IPS-11a (cell line): ENCODE measurements around the gene SLC16A3.
"Not testable (repeated sequence)": the region's sequence is repeated elsewhere in the genome, so short reads cannot be mapped to it uniquely, and the experiment has no call there.

ENCODE experiments used
- H3K4me3 ChIP-seq: one replicate; pipeline ENCODE4 v1.5.1; 2013; ENCODE audit warnings: low read depth, low read length, control low read depth

Gene SLC16A3

DNA sequence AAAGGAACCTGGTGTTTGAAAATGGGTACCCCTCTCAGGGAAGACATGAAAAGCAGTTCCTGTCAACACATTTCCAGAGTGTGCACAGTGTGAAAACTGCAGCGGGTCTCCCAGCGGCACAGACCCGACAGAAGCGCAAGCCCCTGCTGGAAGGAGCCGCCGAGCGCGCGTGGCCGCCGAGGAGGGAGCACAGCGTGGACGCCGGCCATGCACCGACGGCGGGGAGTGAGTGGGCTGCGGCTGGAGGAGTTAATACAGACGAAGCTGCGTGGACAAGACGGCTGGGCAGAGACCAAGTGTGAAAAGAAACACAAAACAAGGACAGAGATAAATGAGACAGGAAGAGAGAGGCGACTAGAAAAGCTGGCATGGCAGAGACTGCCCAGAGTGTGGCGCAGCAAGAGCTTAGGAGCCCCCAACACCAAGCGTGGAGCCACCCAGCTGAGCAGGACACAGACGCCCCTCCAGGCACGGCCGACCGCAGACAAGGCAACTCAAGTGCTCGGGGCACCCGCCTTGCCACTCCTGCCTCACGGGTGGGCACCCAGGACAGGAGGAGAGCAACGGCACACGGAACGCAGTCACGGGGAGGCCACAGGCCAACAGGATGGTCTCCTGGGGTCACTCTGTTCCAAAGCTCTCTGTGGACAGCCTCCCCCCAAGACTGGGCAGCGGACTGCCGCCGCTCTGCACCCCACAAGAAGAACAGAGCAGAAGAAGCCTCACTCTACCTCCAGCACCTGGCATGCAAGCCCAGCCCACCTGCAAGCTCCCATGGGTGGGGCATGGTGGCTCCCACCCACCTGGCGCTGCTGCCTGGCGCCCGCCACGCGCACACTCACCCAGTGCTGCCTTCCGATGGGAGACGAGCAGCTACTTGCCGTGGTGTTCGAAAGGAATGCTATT, 16.5 kb downstream of the SLC16A3 start:
- H3K4me3 ChIP-seq = no peak overlapping the region

DNA sequence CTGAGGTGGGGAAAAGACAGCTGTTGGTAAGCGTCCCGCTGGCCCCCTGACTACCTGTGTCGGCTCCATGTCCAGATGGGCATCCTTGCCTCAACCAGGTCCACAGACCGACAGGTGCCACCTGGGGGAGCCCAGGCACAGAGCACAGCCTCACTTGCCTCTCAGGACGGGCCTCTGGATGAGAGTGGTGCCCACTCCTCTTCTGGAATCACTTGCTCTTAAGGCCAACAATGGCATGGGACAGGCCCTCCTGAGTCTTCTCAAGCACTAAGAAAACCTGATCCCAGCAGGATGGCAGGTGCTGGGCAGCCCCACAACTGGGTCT, 17.2 kb downstream of the SLC16A3 start:
- no peak overlapping the region for H3K4me3 ChIP-seq

GRCh38 chr17:82246365-82247181, 17.7 kb downstream of the SLC16A3 start:
- H3K4me3 ChIP-seq = no peak overlapping the region

DNA sequence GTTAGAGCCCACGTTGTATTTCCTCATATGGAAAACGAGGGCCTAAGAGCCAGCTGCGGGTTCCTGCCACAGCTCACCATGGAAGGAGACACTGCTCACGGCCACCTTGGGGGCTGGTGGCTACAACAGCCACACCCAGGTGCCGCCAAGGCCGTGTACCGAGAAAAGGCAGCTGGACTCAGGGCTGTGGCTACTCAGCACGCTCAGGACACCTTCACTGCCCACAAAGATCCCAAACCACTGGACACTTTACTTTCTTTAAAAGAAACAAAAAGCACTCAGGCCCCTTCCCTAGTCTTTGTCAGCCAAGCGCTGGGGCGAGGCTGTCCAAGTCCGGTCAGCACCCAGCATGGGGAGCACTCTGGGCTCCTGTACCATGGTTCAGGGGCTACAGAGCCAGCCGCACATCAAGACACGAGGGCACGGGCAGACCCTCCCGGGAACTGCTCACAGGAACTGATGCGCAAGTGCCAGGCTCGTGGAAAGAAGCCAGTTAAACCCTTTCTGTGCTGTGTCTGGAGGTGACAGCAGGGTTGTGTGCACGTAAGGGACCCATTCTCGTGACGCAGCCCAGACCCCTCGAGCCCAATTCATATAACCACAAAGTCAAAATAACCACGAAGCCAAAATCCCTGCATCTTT, 18.5 kb downstream of the SLC16A3 start:
- H3K4me3 ChIP-seq = no peak overlapping the region

DNA sequence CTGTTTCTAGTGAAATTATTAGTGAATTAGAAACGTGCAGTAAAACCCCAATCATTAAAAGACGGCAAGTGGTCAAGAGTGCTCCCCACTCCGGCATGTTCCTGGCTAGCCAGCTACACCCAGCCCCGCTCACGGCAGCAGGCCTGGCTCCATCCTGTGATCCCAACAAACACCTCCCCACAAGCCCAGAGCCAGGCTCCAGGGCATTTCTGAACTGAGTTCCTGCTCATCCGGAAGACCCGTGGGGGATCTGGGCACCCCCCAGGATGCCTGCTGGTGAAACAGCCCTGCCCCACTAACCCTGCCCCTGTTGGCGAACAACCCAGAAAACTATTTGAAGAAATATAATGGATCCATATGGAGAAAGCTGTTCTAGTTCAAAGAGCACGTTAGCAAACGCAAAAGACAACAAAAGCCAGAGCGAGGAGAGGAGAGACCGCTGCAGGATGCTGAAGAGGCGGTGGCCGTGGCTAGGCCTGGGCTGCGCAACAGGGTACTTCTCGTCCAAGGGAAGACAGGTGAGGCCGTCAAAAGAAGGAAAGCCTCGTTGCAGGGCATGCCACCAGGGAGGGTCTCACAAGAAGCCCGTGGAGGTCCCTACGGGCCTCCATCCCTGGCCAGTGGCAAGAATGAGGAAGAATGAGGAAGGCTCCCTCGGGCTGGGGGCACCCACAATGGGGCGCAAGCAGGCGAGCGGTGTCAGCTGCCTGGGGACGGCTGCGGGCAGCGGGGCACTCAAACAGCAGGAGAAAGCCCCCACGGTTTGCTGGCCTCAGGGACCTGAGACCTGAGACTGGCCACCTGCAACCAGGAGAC, 19.2 kb downstream of the SLC16A3 start:
- H3K4me3 ChIP-seq = no peak overlapping the region

DNA sequence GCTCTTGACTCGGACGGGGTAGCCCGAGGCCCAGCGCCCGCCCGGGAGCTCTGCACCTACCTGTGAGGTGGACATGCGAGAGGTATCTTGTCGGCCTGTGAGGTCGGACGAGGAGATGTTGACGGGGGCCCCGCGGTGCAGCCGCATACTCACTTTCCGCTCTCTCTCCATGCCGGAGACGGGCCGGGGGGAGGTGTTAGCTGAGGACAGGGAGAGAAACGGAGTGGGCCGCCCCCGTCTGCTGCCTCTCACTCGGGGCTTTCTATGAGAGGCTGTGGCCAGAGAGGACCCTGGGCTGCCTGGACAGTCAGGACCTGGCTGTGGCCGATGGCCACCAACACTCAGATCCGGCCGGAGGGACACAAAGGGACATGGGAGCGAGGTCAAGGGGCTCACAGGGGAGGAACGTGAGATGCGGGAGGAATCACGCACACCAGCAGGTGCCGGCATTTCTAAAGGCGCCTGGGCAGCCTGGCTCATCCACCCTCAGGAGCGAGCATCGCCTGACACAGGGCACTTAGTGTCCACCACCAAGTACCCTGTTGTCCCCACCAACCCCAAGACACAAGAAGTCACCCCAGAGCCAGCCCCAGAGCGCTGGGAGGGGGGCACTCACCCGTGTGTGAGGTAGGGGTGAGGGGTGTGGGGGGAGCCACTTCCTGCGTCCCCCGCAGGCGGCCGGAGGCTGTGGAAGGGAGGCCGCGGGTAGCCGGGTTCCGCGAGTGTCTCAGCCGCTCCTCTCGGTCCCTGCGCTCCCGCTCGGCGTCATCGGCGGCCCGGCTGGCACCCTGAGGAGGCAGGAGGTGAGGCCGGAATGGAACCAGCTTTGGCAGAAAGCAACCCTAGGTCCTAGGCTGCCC, 20.2 kb downstream of the SLC16A3 start:
- H3K4me3 ChIP-seq = no peak overlapping the region

DNA sequence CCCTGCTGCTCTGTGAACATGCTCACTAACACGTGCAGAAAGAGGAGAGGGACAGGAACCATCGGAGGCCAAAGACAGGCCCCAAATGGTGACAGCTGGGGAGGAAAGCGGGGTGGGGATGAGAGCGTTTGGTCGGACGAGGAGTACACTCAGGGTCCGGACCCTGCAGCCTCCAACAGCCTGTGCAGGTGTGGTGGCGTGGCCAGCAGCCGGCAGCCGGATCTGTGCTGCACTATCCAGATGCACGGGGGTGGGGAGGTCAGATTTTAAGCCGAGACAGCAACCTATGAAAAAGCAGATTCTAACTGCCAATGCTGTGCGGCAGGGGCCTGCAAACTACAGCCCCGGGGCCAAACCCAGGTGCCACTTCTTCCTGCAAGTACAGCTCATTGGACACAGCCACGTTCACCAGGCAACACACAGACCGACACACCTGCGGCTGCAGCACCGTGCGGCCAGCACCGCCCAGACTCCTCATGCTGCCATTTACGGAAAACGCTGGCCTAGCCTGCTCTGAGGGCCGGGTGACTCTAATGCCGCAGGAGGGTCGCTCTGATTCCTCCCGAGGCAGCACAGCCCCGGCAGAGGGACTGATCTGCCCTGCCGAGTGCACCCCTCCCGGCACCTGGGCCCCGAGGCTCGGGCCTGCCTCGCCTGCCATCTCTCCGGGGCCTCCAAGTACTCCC, 21.2 kb downstream of the SLC16A3 start:
- no peak overlapping the region for H3K4me3 ChIP-seq

DNA sequence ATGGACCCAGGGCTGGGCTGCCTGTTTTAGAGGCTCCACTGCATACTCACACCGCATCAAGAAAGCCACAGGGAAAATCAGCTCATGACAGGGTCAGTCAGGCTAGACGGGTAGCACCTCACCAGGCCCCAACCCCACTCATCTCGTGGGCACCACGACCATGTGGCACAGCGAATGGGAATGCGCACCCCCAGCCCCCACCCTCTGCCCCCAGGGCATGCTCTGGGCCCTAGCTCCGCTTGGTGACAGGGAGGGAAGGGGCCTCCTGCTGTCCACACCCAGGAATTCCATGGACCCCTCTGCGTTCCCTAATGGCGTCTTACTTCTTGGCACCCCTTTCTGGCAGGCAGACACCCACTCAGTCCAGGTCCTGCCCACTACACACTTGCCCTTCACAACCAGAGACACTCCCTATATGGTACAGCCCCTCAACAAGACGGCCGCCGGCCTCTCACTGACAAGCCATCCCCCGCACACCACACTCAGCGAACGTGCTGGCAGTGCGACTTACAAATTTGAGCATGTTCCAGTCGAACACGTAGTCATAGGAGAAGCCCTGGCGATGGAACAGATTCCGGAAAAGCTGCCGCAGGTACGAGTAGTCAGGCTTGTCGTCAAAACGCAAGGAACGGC, 22.1 kb downstream of the SLC16A3 start:
- H3K4me3 ChIP-seq = no peak overlapping the region

DNA sequence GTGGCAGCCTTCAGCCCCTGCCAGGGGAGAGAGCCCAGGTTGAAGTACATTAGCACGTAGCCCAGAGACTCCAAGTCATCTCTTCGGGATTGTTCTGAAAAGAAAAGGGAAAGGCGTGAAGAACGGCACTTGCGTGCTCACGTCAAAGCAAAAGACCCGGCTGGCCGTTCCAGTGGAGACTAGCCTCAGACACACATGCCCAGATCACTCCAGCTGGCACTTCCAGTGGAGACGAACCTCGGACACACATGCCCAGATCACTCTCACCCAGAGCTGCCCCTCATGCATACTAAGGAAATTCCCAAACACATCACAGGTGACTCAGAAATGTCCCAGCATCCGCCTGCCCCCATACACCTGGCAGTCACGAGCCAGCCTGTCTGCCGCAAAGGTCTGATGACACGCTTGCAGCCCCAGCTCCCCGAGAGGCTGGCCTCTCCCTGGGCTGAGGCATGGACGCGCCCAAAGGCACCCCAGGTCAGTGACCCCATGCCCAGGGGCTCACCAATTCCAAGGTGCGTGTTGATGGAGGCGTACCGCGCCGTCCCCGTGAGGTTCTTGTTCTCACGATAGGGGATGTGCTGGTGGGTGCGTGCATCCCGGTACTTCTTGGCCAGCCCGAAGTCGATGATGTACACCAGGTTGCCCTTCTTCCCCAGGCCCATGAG, 23.8 kb downstream of the SLC16A3 start:
- H3K4me3 ChIP-seq = no peak overlapping the region

- no peak overlapping the region for H3K4me3 ChIP-seq
Observed at GRCh38 chr17:82253179-82253544, 24.3 kb downstream of the SLC16A3 start.

GRCh38 chr17:82254096-82254495, 25.3 kb downstream of the SLC16A3 start:
- not testable (repeated sequence) for H3K4me3 ChIP-seq

DNA sequence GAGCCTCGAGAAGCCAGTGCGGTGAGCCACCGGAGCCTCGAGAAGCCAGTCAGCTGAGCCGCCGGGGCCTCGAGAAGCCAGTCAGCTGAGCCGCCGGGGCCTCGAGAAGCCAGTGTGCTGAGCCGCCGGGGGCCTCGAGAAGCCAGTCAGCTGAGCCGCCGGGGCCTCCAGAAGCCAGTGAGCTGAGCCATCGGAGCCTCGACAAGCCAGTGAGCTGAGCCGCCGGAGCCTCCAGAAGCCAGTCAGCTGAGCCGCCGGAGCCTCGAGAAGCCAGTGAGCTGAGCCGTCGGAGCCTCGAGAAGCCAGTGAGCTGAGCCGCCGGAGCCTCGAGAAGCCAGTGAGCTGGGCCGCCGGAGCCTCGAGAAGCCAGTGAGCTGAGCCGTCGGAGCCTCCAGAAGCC, 25.9 kb downstream of the SLC16A3 start:
- not testable (repeated sequence) for H3K4me3 ChIP-seq

DNA sequence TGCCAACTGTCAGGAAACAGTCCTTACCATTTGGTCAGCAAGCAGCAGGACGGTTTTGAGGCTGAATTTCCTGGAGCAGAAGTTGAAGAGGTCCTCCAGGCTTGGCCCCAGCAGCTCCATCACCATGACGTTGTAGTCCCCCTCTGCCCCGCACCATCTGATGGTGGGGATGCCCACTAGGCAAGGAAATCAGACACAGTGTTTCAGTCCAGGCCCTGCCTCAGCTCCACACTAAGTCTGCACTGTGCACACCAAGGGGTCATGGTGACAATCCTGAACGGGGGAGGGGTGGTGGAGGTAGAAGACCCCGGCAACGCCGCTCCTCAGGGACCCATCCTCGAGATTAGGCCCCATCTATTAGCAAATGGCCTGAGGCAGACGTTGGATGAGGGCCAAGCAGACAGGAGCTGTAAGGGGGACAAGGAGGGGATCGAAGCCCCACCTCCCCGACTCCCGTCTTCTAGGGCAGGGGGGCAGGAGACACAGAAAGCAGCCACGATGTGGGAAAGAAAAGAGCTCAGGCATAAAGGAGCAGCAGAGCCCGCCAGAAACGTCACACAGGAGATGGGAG, 26.6 kb downstream of the SLC16A3 start:
- no peak overlapping the region for H3K4me3 ChIP-seq

- no peak overlapping the region for H3K4me3 ChIP-seq
Observed at GRCh38 chr17:82256242-82256885, 27.5 kb downstream of the SLC16A3 start.

DNA sequence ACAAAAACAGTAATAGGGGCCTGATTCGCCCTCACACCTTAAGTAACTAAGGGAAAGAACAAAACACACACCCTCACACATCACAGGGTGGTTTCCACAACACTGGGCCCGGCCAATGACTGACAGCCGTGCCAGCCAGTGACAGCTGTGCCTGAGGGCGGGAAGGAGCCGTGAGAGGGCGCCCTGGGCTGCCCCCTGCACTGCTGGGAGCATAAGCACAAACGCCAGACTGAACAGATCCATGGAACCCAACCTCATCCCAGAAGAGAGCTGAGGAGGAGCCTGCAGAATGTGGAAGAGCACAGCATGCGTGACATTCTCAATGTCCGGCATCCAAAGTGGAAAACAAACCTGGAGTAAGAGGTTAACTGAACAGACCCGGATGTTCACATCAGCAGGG, 28.6 kb downstream of the SLC16A3 start:
- no peak overlapping the region for H3K4me3 ChIP-seq

DNA sequence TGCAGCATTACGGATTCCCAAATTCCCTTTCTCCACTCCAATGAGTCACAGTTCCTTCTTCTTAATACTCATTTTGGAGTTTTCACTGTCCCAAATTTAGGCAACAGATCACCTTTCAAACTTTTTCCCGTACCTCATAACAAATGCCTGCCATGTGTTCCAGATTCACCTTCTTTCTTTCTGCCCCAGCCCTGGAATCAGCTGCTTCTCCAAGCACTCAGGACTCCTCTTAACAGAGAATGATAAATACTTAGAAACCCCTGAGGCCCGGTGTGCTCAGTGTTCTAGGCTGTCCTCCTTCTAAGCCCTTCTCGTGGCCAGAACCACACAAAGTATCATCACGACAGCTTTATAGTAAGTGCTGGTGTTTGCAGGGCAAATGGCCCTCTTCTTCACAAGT, 29.7 kb downstream of the SLC16A3 start:
- no peak overlapping the region for H3K4me3 ChIP-seq
